Right renal cortex interstitium (tissue), 3 donors: ENCODE measurements around the gene IL21. TPM values are rescaled to one million over a fixed set of nuclear protein-coding genes. Genes with fewer than 3 reads are reported as not detected.
"Not testable (repeated sequence)": the region's sequence is repeated elsewhere in the genome, so short reads cannot be mapped to it uniquely, and the experiment has no call there.

Experiments
- DNase-seq, 3 donors: peaks; one replicate each; pipeline ENCODE4 v3.0.0-alpha.2; 2013; ENCODE audit warnings: low read depth in 3 of 3, low spot score in 2 of 3
- polyA plus RNA-seq, 3 donors: library from polyadenylated mRNA; unstranded; fragments of 120-200 nt; gene quantifications; one replicate each; pipeline ENCODE4 v1.2.1, GENCODE V29; 2013; ENCODE audit not compliant: insufficient read length in 3 of 3

Gene IL21
- polyA plus RNA-seq, 3 donors, result not detected

DNA sequence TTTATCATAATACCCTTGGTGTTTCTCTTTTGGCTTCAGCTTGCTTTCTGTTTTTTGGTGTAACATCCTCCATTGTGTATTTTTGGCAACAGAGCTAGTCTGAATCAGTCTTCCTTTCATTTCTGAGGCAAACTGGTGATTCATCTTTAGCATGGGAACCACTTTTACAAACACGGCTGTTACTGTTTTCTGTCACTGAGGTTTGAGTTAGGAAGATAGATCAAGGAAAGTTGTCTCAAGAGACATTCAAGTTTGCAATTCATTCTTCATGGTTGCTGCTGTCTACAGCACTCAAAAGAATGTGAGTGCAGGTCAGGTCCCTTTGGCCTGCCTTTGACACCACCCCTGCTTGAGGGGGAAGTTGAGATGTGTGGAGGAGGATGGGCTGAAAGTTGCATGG is 36.3 kb downstream of the IL21 start:
- no peak for DNase-seq

DNA sequence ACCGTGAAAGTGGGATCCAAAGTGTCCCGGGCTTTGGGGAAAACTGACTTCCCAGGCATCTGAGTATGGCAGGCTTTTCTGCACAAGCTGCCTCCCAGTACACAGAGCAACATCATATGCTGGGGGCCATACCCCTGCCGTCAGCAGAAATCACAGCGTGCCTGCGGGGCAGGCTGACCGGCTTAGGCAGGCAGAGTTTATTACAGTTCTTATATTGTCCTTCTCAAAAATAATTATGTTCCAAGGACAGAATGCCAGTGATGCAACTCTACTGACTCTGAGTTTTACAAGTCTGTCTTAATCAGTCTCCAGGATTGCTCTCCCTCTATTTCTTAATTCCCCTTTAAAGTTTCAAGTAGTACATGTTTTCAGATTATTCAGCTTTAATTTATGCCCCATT is 37.0 kb downstream of the IL21 start:
- no peak for DNase-seq

DNA sequence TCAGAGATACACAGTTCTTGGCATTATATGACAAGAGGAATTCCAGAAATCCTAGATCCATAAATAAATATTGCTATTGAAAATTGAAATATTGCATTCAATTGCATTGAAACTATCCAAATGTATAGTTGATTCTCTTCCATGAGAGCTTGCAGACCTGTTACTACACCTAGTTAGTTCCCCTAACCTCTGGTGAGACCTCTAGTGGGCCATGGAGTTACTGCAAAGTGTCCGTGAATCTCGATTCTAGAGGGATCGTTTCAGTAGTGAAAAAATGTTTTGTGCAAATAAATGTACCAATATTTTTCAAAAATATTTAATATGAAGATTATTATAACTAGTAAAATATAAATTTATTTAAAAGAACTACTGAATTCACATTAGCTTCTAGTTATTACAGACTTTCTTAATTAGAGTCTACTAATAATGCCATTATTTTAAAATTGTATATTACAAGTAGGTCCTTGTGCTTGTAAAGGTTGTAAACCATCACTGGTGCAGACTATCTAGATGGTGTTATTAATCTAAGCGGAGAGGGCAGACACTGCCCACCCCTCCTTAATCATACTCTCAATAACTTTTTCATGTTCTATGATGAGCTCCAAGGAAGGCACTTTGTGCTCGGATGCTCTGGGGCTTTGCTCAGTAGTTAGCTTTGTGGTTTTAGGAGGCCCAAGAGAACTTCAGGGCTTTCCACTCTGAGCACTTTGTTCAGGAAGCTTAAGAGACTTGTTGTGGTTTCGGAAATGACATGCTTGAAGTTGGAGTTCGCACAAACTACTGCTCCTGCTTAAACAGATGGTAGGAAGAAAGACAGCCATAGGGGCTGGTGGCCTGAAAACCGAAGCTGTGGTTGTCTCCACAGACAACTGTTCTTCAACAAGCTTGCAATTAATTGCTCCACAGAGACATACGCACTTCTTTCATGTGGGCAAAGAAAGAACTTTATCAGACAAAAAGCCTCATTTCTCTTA is 42.8 kb downstream of the IL21 start:
- no peak for DNase-seq

DNA sequence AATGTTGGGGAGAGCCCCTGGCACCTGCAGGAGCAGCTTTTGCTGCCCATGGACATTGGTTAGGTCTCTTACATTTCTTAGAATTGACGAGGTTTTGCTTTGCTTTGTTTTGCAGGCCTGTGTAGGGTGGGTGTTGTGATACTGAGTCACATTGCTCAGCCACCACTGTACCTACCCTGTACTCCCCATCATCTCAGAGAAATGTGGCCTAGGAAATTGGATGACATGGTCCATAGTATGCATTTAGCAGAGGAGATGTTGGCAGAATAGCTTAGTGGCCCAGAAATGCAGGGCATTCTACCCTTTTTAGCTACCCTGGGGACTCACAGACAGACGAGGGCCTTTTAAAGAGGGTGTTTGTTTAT is 43.7 kb downstream of the IL21 start:
- DNase-seq, result no peak

DNA sequence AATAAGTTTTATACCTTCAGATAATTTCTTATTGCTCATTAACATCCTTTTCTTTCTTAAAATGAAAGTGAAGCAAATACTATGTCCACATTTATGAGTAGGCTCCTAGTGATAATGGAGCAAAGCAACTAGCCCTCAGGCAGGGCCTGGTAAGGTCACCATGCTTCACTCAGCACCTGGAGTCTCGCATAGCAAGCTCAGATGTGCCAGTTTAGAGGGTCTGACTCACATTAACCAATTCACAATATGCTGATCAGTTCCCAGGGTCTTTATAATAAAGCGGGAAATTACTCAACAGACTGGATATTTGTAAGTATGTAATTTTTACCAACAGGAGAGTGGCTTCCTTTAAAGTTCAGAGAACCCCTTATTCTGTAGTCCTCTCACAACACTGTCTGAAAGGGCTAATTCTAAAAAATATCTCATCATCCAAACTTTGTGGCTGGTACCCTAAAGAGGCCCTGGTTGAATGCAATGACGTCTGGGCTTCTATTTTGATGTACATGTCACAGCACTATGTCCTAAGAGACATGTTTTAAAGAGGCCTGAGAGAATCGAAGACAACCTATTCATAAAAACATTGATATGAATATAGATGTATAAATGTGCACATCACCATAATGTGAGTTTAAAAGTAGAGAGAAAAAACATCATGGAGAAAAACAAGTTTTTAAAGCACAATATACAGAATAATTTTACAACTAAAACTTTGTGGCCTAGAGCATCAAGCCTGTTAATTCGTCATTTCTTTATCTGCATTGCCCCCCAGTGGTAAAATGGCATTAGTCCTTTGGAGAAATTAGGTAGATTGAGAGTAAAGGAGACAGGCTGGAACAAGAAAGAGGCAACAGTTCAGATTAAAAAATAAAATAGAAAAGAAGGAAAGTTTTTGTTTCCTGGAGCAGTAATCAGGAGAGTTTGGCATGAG is 44.3 kb downstream of the IL21 start:
- DNase-seq, result peak in 2 of 3 donors; percentile 5 to 18

DNA sequence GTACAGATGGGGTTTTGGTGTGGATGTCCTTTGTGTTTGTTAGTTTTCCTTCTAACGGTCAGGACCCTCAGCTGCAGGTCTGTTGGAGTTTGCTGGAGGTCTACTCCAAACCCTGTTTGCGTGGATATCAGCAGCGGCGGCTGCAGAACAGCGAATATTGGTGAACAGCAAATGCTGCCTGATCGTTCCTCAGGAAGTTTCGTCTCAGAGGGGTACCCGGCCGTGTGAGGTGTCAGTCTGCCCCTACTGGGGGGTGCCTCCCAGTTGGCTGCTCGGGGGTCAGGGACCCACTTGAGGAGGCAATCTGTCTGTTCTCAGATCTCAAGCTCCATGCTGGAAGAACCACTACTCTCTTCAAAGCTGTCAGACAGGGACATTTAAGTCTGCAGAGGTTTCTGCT is 46.5 kb downstream of the IL21 start:
- DNase-seq, result not testable (repeated sequence)

DNA sequence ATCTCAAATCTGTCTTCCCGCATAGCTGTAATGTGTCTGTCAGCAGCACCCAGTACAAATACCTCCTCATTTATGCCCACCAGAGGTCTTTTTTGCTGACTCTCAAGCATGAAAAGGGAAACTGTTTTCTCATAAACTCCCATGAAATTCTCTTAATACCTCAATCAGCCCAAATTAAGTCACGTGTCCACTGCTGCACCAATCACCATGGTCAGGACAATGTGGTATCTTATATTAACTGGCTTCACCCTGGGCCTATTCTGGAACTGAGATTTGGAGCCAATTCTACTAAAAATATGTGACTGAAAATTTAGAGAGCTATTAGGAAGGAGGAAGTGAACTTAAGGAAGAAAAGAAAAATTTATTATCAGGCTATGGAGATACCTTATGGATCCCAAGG is 58.4 kb downstream of the IL21 start:
- DNase-seq, result no peak

Other genes starting within 250 kb of the IL21 start
- not detected for gene ADAD1, start 242.1 kb downstream of the IL21 start, polyA plus RNA-seq
- not detected for gene IL2, start 164.3 kb downstream of the IL21 start, polyA plus RNA-seq
- 10 to 100 TPM; 14.8 to 16.2 (median 15.1) TPM for gene BBS12, start 111.6 kb upstream of the IL21 start, polyA plus RNA-seq
- gene FGF2, start 205.8 kb upstream of the IL21 start, polyA plus RNA-seq, result 1 to 10 TPM; 7.3 to 8.3 (median 8.1) TPM